OCI-LY1 (cell line): Measurements from ENCODE around the gene SLC25A26.

Source experiments
- H2AFZ ChIP-seq: fragments of 200-600 bp; sonication (generic), shearing (Covaris generic); 2 replicates; pipeline ENCODE4 v1.6.0; 2014; ENCODE audit warnings: antibody characterized with exemption, mild to moderate bottlenecking, low read length
- H3F3A ChIP-seq: fragments of 200-600 bp; sonication (generic), shearing (Covaris generic); 2 replicates; pipeline ENCODE4 v1.6.0; 2014; ENCODE audit warnings: mild to moderate bottlenecking, antibody characterized with exemption, low read length, moderate library complexity; ENCODE audit not compliant: insufficient read depth
- H3K27ac ChIP-seq: fragments of 200-600 bp; sonication (generic); 2 replicates; pipeline ENCODE4 v1.5.1; 2014; ENCODE audit warnings: low read length, mixed run types, mild to moderate bottlenecking, low read depth; ENCODE audit not compliant: poor library complexity, severe bottlenecking
- H3K27me3 ChIP-seq: fragments of 200-600 bp; sonication (generic); 2 replicates; pipeline ENCODE4 v1.6.0; 2014; ENCODE audit warnings: antibody characterized with exemption, mild to moderate bottlenecking, low read length, moderate library complexity; ENCODE audit not compliant: insufficient read depth
- H3K36me3 ChIP-seq: fragments of 200-600 bp; sonication (generic); 2 replicates; pipeline ENCODE4 v1.6.1; 2014; ENCODE audit warnings: mild to moderate bottlenecking, antibody characterized with exemption, low read length, moderate library complexity, mixed read lengths; ENCODE audit not compliant: insufficient read depth
- H3K4me1 ChIP-seq: fragments of 200-600 bp; sonication (generic); 2 replicates; pipeline ENCODE4 v1.5.1; 2014; ENCODE audit warnings: mild to moderate bottlenecking, low read length, moderate library complexity; ENCODE audit not compliant: insufficient read depth, severe bottlenecking
- H3K4me2 ChIP-seq: fragments of 200-600 bp; sonication (generic), shearing (Covaris generic); 2 replicates; pipeline ENCODE4 v1.6.1; 2014; ENCODE audit warnings: low read length
- H3K4me3 ChIP-seq: fragments of 200-600 bp; sonication (generic); 2 replicates; pipeline ENCODE4 v1.5.1; 2014; ENCODE audit warnings: low read length, low read depth, mild to moderate bottlenecking, mixed read lengths; ENCODE audit not compliant: poor library complexity, severe bottlenecking
- H3K79me2 ChIP-seq: fragments of 200-600 bp; shearing (Covaris generic); 2 replicates; pipeline ENCODE4 v1.6.1; 2016; ENCODE audit warnings: mixed run types, low read length, mixed read lengths; ENCODE audit not compliant: insufficient read depth
- H3K9ac ChIP-seq: fragments of 200-600 bp; sonication (generic), shearing (Covaris generic); 2 replicates; pipeline ENCODE4 v1.6.1; 2014; ENCODE audit warnings: mild to moderate bottlenecking, low read length, mixed read lengths
- H3K9me2 ChIP-seq: fragments of 200-600 bp; sonication (generic), shearing (Covaris generic); 2 replicates; pipeline ENCODE4 v1.6.1; 2014; ENCODE audit warnings: low read depth, mild to moderate bottlenecking, low read length, mixed read lengths
- H3K9me3 ChIP-seq: fragments of 200-600 bp; shearing (Covaris generic); 2 replicates; pipeline ENCODE4 v1.6.1; 2014; ENCODE audit warnings: low read length, mixed read lengths
- H4K20me1 ChIP-seq: fragments of 200-600 bp; sonication (generic), shearing (Covaris generic); 2 replicates; pipeline ENCODE4 v1.6.0; 2016; ENCODE audit warnings: mild to moderate bottlenecking, low read length; ENCODE audit not compliant: insufficient read depth
- EZH2 ChIP-seq: fragments of 200-600 bp; sonication (generic), shearing (Covaris generic); IDR thresholded peaks from 2 replicates; pipeline ENCODE4 v1.8.0; 2017; ENCODE audit warnings: borderline replicate concordance, mixed run types, mild to moderate bottlenecking, antibody characterized with exemption, low read length, moderate library complexity, mixed read lengths
- TF ChIP-seq, protein P1 (sequence below): fragments of 200-600 bp; sonication (generic), shearing (Covaris generic); IDR thresholded peaks from 2 replicates; pipeline ENCODE4 v1.5.1; 2017; ENCODE audit warnings: mild to moderate bottlenecking, antibody characterized with exemption, low read length, moderate library complexity, mixed read lengths

Gene SLC25A26

GRCh38 chr3:66336333-66336766 lies 115.5 kb downstream of the SLC25A26 start:
- no peaks in the 10 kb centered on the region for H4K20me1 ChIP-seq
- no peak overlapping the region for H2AFZ ChIP-seq
- no peaks in the 10 kb centered on the region for H3F3A ChIP-seq
- H3K36me3 ChIP-seq, result no peaks in the 10 kb centered on the region
- no peaks in the 10 kb centered on the region for H3K79me2 ChIP-seq
- H3K4me1 ChIP-seq, result no peaks in the 10 kb centered on the region
- no peak overlapping the region for H3K4me2 ChIP-seq
- H3K27ac ChIP-seq, result no peak overlapping the region
- no peak overlapping the region for H3K4me3 ChIP-seq
- no peak for TF ChIP-seq EZH2
- TF ChIP-seq, protein P1, sequence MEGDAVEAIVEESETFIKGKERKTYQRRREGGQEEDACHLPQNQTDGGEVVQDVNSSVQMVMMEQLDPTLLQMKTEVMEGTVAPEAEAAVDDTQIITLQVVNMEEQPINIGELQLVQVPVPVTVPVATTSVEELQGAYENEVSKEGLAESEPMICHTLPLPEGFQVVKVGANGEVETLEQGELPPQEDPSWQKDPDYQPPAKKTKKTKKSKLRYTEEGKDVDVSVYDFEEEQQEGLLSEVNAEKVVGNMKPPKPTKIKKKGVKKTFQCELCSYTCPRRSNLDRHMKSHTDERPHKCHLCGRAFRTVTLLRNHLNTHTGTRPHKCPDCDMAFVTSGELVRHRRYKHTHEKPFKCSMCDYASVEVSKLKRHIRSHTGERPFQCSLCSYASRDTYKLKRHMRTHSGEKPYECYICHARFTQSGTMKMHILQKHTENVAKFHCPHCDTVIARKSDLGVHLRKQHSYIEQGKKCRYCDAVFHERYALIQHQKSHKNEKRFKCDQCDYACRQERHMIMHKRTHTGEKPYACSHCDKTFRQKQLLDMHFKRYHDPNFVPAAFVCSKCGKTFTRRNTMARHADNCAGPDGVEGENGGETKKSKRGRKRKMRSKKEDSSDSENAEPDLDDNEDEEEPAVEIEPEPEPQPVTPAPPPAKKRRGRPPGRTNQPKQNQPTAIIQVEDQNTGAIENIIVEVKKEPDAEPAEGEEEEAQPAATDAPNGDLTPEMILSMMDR, result no peak
- no peaks in the 10 kb centered on the region for H3K27me3 ChIP-seq
- no peaks in the 10 kb centered on the region for H3K9me2 ChIP-seq
- no peaks in the 10 kb centered on the region for H3K9me3 ChIP-seq
- H3K9ac ChIP-seq, result no peak overlapping the region

DNA sequence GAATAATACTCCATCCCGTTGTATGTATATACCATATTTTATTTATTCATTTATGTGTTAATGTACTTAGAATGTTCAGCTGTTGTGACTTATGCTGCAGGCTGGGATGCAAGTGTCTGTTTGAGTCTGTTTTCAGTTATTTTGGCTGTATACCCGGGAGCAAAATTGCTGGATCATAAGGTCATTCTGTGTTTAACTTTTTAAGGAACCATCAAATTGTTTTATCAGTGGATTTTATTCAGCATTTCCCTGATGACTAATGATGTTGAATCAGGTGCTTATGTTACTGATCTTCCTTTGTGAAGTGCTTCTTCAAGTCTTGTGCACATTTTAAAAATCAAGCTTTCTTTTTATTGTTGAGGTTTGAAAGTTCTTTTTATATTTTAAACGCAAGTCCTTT lies 118.1 kb downstream of the SLC25A26 start:
- no peaks in the 10 kb centered on the region for H4K20me1 ChIP-seq
- H3F3A ChIP-seq, result no peaks in the 10 kb centered on the region
- H3K9ac ChIP-seq, result no peak overlapping the region
- H3K27me3 ChIP-seq, result no peaks in the 10 kb centered on the region
- no peaks in the 10 kb centered on the region for H3K79me2 ChIP-seq
- H3K4me3 ChIP-seq, result no peak overlapping the region
- no peaks in the 10 kb centered on the region for H3K36me3 ChIP-seq
- H3K9me3 ChIP-seq, result no peaks in the 10 kb centered on the region
- no peak overlapping the region for H2AFZ ChIP-seq
- H3K4me1 ChIP-seq, result no peaks in the 10 kb centered on the region
- H3K27ac ChIP-seq, result no peak overlapping the region
- H3K9me2 ChIP-seq, result no peaks in the 10 kb centered on the region
- H3K4me2 ChIP-seq, result no peak overlapping the region
- no peak for TF ChIP-seq EZH2
- TF ChIP-seq, protein P1, result no peak

GRCh38 chr3:66342717-66343356 lies 122.0 kb downstream of the SLC25A26 start:
- H3F3A ChIP-seq, result no peaks in the 10 kb centered on the region
- H3K4me2 ChIP-seq, result no peak overlapping the region
- H4K20me1 ChIP-seq, result no peaks in the 10 kb centered on the region
- no peaks in the 10 kb centered on the region for H3K79me2 ChIP-seq
- no peak overlapping the region for H3K27ac ChIP-seq
- H3K4me3 ChIP-seq, result no peak overlapping the region
- H2AFZ ChIP-seq, result no peak overlapping the region
- no peaks in the 10 kb centered on the region for H3K9me3 ChIP-seq
- H3K9ac ChIP-seq, result no peak overlapping the region
- no peaks in the 10 kb centered on the region for H3K27me3 ChIP-seq
- H3K4me1 ChIP-seq, result no peaks in the 10 kb centered on the region
- no peak for TF ChIP-seq EZH2
- TF ChIP-seq, protein P1, result no peak
- no peaks in the 10 kb centered on the region for H3K9me2 ChIP-seq
- H3K36me3 ChIP-seq, result no peaks in the 10 kb centered on the region
